NT2/D1 (cell line): Measurements from ENCODE around the gene HMG20B.

Experiments used
- DNase-seq: peaks from one replicate; pipeline ENCODE4 v3.0.0-alpha.2; 2011; ENCODE audit warnings: low read depth, low spot score
- H3K27me3 ChIP-seq: 2 replicates; pipeline ENCODE4 v1.6.0; 2011; ENCODE audit warnings: mild to moderate bottlenecking; ENCODE audit not compliant: insufficient read length, insufficient read depth
- H3K36me3 ChIP-seq: 2 replicates; pipeline ENCODE4 v1.6.1; 2011; ENCODE audit warnings: mild to moderate bottlenecking, low read length, mixed read lengths; ENCODE audit not compliant: insufficient read depth, insufficient read length
- H3K4me1 ChIP-seq: 2 replicates; pipeline ENCODE4 v1.5.1; 2011; ENCODE audit not compliant: insufficient read depth, insufficient read length
- H3K4me3 ChIP-seq: 2 replicates; pipeline ENCODE4 v1.5.1; 2011; ENCODE audit warnings: low read depth; ENCODE audit not compliant: insufficient read length
- H3K9ac ChIP-seq: 2 replicates; pipeline ENCODE4 v1.6.0; 2011; ENCODE audit warnings: low read depth; ENCODE audit not compliant: insufficient read length
- H3K9me3 ChIP-seq: 2 replicates; pipeline ENCODE4 v1.5.1; 2011; ENCODE audit warnings: mild to moderate bottlenecking, low read length; ENCODE audit not compliant: insufficient read depth
- SUZ12 ChIP-seq: IDR thresholded peaks from 2 replicates; pipeline ENCODE4 v1.6.1; 2011; ENCODE audit not compliant: insufficient read length, insufficient read depth; ENCODE audit errors: extremely low read depth
- YY1 ChIP-seq: IDR thresholded peaks from 2 replicates; pipeline ENCODE4 v1.6.1; 2011; ENCODE audit not compliant: insufficient read length, insufficient read depth
- ZNF274 ChIP-seq: IDR thresholded peaks from 2 replicates; pipeline ENCODE4 v1.6.1; 2011; ENCODE audit warnings: mild to moderate bottlenecking, low read depth, low read length

HMG20B gene

GRCh38 chr19:3595521-3596061 lies 22.8 kb downstream of the HMG20B start:
- Histone ChIP-seq H3K27me3 (peaks cover 3% of the 10 kb centered on the region), H3K9ac (peak overlapping the region; percentile 50), H3K4me3 (no peak overlapping the region), H3K4me1 (peaks cover 2% of the 10 kb centered on the region), H3K9me3 (no peaks in the 10 kb centered on the region), H3K36me3 (peaks cover 5% of the 10 kb centered on the region)
- TF ChIP-seq SUZ12 (no peak), ZNF274 (no peak), YY1 (no peak)
- no peak for DNase-seq

- no peak for DNase-seq
- H3K27me3 ChIP-seq, result peaks cover 2% of the 10 kb centered on the region
- TF ChIP-seq YY1 (no peak), SUZ12 (no peak), ZNF274 (no peak)
- H3K9me3 ChIP-seq, result no peaks in the 10 kb centered on the region
- H3K9ac ChIP-seq, result no peak overlapping the region
- peaks cover 5% of the 10 kb centered on the region for H3K36me3 ChIP-seq
- H3K4me3 ChIP-seq, result no peak overlapping the region
- peaks cover 9% of the 10 kb centered on the region for H3K4me1 ChIP-seq
Observed at GRCh38 chr19:3599776-3600187, 27.0 kb downstream of the HMG20B start.

GRCh38 chr19:3601021-3601420 lies 28.3 kb downstream of the HMG20B start:
- no peak overlapping the region for H3K4me3 ChIP-seq
- no peak for DNase-seq
- H3K9ac ChIP-seq, result no peak overlapping the region
- peaks cover 5% of the 10 kb centered on the region for H3K36me3 ChIP-seq
- H3K27me3 ChIP-seq, result peaks cover 15% of the 10 kb centered on the region
- H3K9me3 ChIP-seq, result no peaks in the 10 kb centered on the region
- peaks cover 9% of the 10 kb centered on the region for H3K4me1 ChIP-seq
- TF ChIP-seq SUZ12 (no peak), YY1 (no peak), ZNF274 (no peak)

GRCh38 chr19:3603121-3603811 lies 30.5 kb downstream of the HMG20B start:
- Histone ChIP-seq H3K9ac (peak overlapping the region; percentile 36), H3K4me1 (peaks cover 13% of the 10 kb centered on the region), H3K4me3 (no peak overlapping the region), H3K27me3 (peaks cover 18% of the 10 kb centered on the region), H3K36me3 (peaks cover 5% of the 10 kb centered on the region), H3K9me3 (no peaks in the 10 kb centered on the region)
- no peak for DNase-seq
- no peak for TF ChIP-seq YY1
- TF ChIP-seq ZNF274, result no peak
- no peak for TF ChIP-seq SUZ12

- Histone ChIP-seq H3K4me1 (peaks cover 15% of the 10 kb centered on the region), H3K9ac (no peak overlapping the region), H3K36me3 (peaks cover 6% of the 10 kb centered on the region), H3K9me3 (no peaks in the 10 kb centered on the region), H3K4me3 (no peak overlapping the region), H3K27me3 (peaks cover 18% of the 10 kb centered on the region)
- TF ChIP-seq SUZ12, result no peak
- no peak for TF ChIP-seq ZNF274
- TF ChIP-seq YY1, result no peak
- no peak for DNase-seq
Observed at GRCh38 chr19:3604227-3604986, 31.7 kb downstream of the HMG20B start.

GRCh38 chr19:3604987-3605343 lies 32.2 kb downstream of the HMG20B start:
- no peak for DNase-seq
- TF ChIP-seq ZNF274 (no peak), SUZ12 (no peak)
- H3K9ac ChIP-seq, result no peak overlapping the region
- H3K36me3 ChIP-seq, result peaks cover 9% of the 10 kb centered on the region
- H3K27me3 ChIP-seq, result peaks cover 18% of the 10 kb centered on the region
- H3K9me3 ChIP-seq, result no peaks in the 10 kb centered on the region
- no peak overlapping the region for H3K4me3 ChIP-seq
- peaks cover 15% of the 10 kb centered on the region for H3K4me1 ChIP-seq

GRCh38 chr19:3605361-3605760 lies 32.6 kb downstream of the HMG20B start:
- no peak for DNase-seq

More at GRCh38 chr19:3605361-3605760, 32.6 kb downstream of the HMG20B start:
- Histone ChIP-seq H3K36me3 (peaks cover 10% of the 10 kb centered on the region), H3K27me3 (peaks cover 18% of the 10 kb centered on the region), H3K9me3 (no peaks in the 10 kb centered on the region), H3K4me3 (no peak overlapping the region), H3K4me1 (peaks cover 13% of the 10 kb centered on the region), H3K9ac (no peak overlapping the region)
- TF ChIP-seq SUZ12 (no peak), ZNF274 (no peak), YY1 (no peak)
